GM12872 (cell line): Measurements from ENCODE around the gene RAPGEF5.

Experiments used
- CTCF ChIP-seq: IDR thresholded peaks from 3 replicates; pipeline ENCODE4 v1.5.1; 2011; ENCODE audit warnings: low read depth, mild to moderate bottlenecking, low read length, moderate library complexity; ENCODE audit not compliant: insufficient read depth

RAPGEF5 gene

DNA sequence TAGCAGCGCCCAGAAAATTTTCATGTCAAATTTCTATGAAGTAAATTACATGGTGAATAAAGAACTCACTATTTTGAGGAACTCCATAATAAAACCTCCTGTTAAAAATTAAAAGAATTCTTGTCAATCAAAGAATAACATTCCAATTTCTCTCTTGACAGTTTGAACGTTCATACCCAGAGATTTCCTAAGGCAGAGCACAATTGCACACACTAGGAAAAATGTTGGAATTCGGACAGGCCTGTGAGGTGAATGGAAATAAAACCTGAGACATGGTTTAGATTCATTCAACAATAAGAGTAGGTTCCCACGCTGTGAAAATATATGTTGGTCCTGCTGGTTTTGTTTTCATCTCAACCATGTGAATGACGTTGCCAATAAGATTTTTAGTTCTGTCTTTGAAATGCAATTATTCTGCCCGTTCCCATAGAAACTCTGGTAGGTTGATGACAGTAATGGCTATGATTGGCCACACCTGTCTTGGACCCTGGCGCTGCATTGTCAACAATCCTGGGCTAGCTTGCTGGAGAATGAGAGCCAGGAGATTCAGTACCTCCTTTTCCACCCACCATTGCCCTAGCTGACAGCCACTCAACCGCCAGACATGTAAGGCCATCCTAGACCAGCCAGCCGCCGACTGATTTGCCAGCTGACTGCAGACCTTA lies 43.3 kb upstream of the RAPGEF5 start:
- TF ChIP-seq CTCF: no peak

- no peak for TF ChIP-seq CTCF
Measured at GRCh38 chr7:22399546-22399945, 42.6 kb upstream of the RAPGEF5 start.

DNA sequence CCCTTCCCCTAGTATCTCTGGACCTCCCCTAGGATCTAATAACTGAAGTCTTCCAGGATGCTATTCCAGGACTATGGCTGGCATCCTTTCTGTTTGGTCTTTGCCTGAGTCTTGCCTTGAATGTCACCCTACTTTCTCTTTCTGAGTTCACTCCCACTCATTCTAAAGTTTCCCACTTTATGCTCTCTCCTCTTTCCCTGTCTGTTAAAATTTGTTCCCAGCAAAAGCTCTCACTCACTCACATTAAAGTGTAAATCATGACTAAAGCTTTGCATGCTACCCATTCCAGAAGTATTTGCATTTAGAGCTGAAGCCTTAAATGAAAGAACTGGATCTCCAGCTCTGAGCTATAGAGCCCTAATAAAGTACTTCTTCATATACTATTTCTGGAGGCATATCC lies 42.1 kb upstream of the RAPGEF5 start:
- TF ChIP-seq CTCF: no peak

DNA sequence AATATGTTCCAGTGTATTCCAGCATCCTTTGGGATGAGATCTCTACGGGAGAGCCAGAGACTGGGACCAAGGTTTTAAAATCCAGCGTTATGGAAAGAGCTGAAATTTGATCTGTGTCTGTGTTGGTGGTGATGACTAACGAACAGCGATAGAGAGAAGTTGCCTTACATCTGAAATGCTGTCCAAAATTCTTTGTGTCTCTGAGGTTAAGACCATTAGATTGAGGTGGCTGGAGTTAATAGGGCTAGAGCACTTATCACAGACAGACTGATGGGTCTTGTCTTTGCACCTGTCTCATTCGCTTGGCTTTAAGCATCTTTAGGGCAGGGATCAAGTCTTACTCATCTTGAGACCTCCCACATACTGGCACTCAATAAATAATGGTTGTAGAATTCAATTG lies 41.0 kb upstream of the RAPGEF5 start:
- no peak for TF ChIP-seq CTCF

- no peak for TF ChIP-seq CTCF
Measured at GRCh38 chr7:22395222-22395621, 38.3 kb upstream of the RAPGEF5 start.

DNA sequence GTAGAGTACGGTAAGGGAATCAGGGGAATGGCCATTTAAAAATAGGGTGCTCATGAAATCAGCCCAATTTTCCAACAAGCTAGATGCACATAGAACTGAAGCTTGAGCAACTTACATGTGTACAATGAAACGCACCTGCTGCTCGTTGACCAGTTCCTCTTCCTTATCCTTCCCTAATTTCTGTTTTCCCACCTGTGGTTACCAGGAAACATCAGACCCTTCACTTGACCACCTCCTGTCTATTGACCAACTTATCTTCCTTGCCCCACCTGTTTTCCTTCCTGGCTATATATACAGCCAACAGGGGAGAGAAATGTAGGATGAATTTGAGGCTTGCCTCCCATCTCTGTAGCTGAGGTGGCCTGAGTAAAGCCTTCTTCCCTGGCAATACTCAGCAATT lies 37.8 kb upstream of the RAPGEF5 start:
- no peak for TF ChIP-seq CTCF

- no peak for TF ChIP-seq CTCF
Measured at GRCh38 chr7:22393913-22394729, 37.2 kb upstream of the RAPGEF5 start.
